ENCODE measurements around the gene SOD3. TPM values are rescaled to one million over a fixed set of nuclear protein-coding genes. Genes with fewer than 3 reads are reported as not detected.

SOD3 gene
- total and polyA plus RNA-seq, 7 donors = 3.2 to 164 (median 45.3) TPM

- H3K27ac ChIP-seq = peak overlapping the region in 3 of 4 donors; percentile 51 to 82 (median 74)
- H3K9me3 ChIP-seq = no peaks in the 10 kb centered on the region
- no peak for DNase-seq
- H3K4me1 ChIP-seq = peaks cover 0 to 31% (median 15%) of the 10 kb centered on the region in 4 donors
- no peak overlapping the region for H3K4me3 ChIP-seq
- H3K36me3 ChIP-seq = peaks cover 0 to 21% (median 6%) of the 10 kb centered on the region in 4 donors
- H3K27me3 ChIP-seq = no peaks in the 10 kb centered on the region
- no peak for TF ChIP-seq POLR2A (IDR thresholded peaks at IDR 0.05)
- TF ChIP-seq EP300 (IDR thresholded peaks at IDR 0.05) = no peak
- TF ChIP-seq POLR2AphosphoS5 (IDR thresholded peaks at IDR 0.05) = no peak
- no peak for TF ChIP-seq CTCF (IDR thresholded peaks at IDR 0.05)
- intact Hi-C loops (cut with DNase I) = no loop called here
- 54 to 84% methylated on average over 6 of the region's 6 CpGs for WGBS, 2 donors
Observed at GRCh38 chr4:24808955-24809354, 13.6 kb downstream of the SOD3 start.

- intact Hi-C loops (cut with DNase I) = no loop called here
- H3K4me1 ChIP-seq = peaks cover 0 to 34% (median 16%) of the 10 kb centered on the region in 4 donors
- H3K9me3 ChIP-seq = no peaks in the 10 kb centered on the region
- peak overlapping the region in 3 of 4 donors; percentile 51 to 82 (median 74) for H3K27ac ChIP-seq
- WGBS, 2 donors = 94 to 95% methylated on average over 2 of the region's 2 CpGs
- no peak overlapping the region for H3K4me3 ChIP-seq
- DNase-seq = no peak
- no peaks in the 10 kb centered on the region for H3K27me3 ChIP-seq
- TF ChIP-seq POLR2AphosphoS5 (IDR thresholded peaks at IDR 0.05) = no peak
- no peak for TF ChIP-seq EP300 (IDR thresholded peaks at IDR 0.05)
- no peak for TF ChIP-seq POLR2A (IDR thresholded peaks at IDR 0.05)
- no peak for TF ChIP-seq CTCF (IDR thresholded peaks at IDR 0.05)
- H3K36me3 ChIP-seq = peaks cover 0 to 21% (median 6%) of the 10 kb centered on the region in 4 donors
Observed at GRCh38 chr4:24809376-24809775, 14.0 kb downstream of the SOD3 start.

- TF ChIP-seq POLR2AphosphoS5 (IDR thresholded peaks at IDR 0.05) (peak in 1 of 4 donors; percentile 29), CTCF (IDR thresholded peaks at IDR 0.05) (no peak), EP300 (IDR thresholded peaks at IDR 0.05) (no peak)
- no peak for DNase-seq
- intact Hi-C loops (cut with DNase I) = no loop called here
- peak overlapping the region in 3 of 4 donors; percentile 51 to 82 (median 74) for H3K27ac ChIP-seq
- no peaks in the 10 kb centered on the region for H3K27me3 ChIP-seq
- peaks cover 0 to 31% (median 14%) of the 10 kb centered on the region in 4 donors for H3K4me1 ChIP-seq
- H3K4me3 ChIP-seq = no peak overlapping the region
- peaks cover 0 to 21% (median 6%) of the 10 kb centered on the region in 4 donors for H3K36me3 ChIP-seq
- WGBS, 2 donors = 92 to 94% methylated on average over 6 of the region's 6 CpGs
- H3K9me3 ChIP-seq = no peaks in the 10 kb centered on the region
Observed at GRCh38 chr4:24809815-24810405, 14.5 kb downstream of the SOD3 start.

- peaks cover 0 to 21% (median 6%) of the 10 kb centered on the region in 4 donors for H3K36me3 ChIP-seq
- intact Hi-C loops (cut with DNase I) = no loop called here
- no peak for TF ChIP-seq CTCF (IDR thresholded peaks at IDR 0.05)
- no peak for TF ChIP-seq POLR2A (IDR thresholded peaks at IDR 0.05)
- peak overlapping the region in 3 of 4 donors; percentile 27 to 82 (median 74) for H3K27ac ChIP-seq
- H3K4me3 ChIP-seq = no peak overlapping the region
- peaks cover 0 to 31% (median 12%) of the 10 kb centered on the region in 4 donors for H3K4me1 ChIP-seq
- DNase-seq = no peak
- 88 to 92% methylated on average over 6 of the region's 6 CpGs for WGBS, 2 donors
- no peaks in the 10 kb centered on the region for H3K27me3 ChIP-seq
- H3K9me3 ChIP-seq = no peaks in the 10 kb centered on the region
Observed at GRCh38 chr4:24810871-24811631, 15.7 kb downstream of the SOD3 start.

Measured in sigmoid colon (tissue), 7 donors.